Esophagus squamous epithelium (tissue), 5 donors: ENCODE measurements around the gene DUSP6. TPM values are rescaled to one million over a fixed set of nuclear protein-coding genes. Genes with fewer than 3 reads are reported as not detected.

Source experiments
- DNase-seq: peaks from one replicate; lab custom pipeline; 2025; lab: John Stamatoyannopoulos, UW
- H3K27ac ChIP-seq, 4 donors: fragments of 200-600 bp; sonication (generic); one replicate each; pipeline ENCODE4 v1.5.1; 2016 to 2019; ENCODE audit warnings: mild to moderate bottlenecking in 1 of 4
- H3K27me3 ChIP-seq, 4 donors: fragments of 200-600 bp; sonication (generic); 1 replicate in 3 of 4; 2 replicates in 1 of 4; pipeline versions ENCODE4 v1.5.1 to v1.6.0; 2017 to 2021; ENCODE audit warnings: antibody characterized with exemption in 1 of 4
- H3K36me3 ChIP-seq, 3 donors: fragments of 200-600 bp; sonication (generic); one replicate each; pipeline ENCODE4 v1.5.1; 2016 to 2019
- H3K4me1 ChIP-seq, 3 donors: fragments of 200-600 bp; sonication (generic); one replicate each; pipeline ENCODE4 v1.5.1; 2017 to 2019
- H3K4me3 ChIP-seq, 4 donors: fragments of 200-600 bp; sonication (generic); 1 replicate in 3 of 4; 2 replicates in 1 of 4; pipeline ENCODE4 v1.5.1; 2016 to 2019; ENCODE audit warnings: mild to moderate bottlenecking in 2 of 4, moderate library complexity in 1 of 4
- H3K9me3 ChIP-seq, 3 donors: fragments of 200-600 bp; sonication (generic); one replicate each; pipeline ENCODE4 v1.5.1; 2016 to 2019
- POLR2A ChIP-seq, 4 donors: fragments of 450-650 bp; IDR thresholded peaks; one replicate each; pipeline ENCODE4 v1.6.1; 2017; ENCODE audit warnings: antibody characterized with exemption in 4 of 4, mild to moderate bottlenecking in 4 of 4, moderate library complexity in 3 of 4
- WGBS, 2 donors: methylation state at CpG; one replicate each; pipeline ENCODE4 v1.1.5; 2018; 5-methylcytosine and 5-hydroxymethylcytosine counted together
- intact Hi-C: fragments of 100-400 bp; cut with DNase I; formaldehyde crosslinking; loops from one replicate; pipeline ENCODE4 v1.15.0; 2022
- total RNA-seq, 4 donors: library from RNA; depleted of rRNA; stranded (reverse); fragments of >200 nt; gene quantifications; one replicate each; pipeline ENCODE4 v1.1.0, GENCODE V29; 2016
- TF ChIP-seq, protein P1 (sequence below), 6 experiments: fragments of 450-650 bp in 4 of 6; fragments of 200-600 bp in 2 of 6; sonication (generic) in 2 of 6; IDR thresholded peaks; one replicate each; pipeline ENCODE4 v1.5.1; 2016 to 2019; ENCODE audit warnings: antibody characterized with exemption in 6 of 6, mild to moderate bottlenecking in 4 of 6, moderate library complexity in 4 of 6
- donor health status: DM: yes; HTN: yes; CAD: no.

DUSP6 gene, protein sequence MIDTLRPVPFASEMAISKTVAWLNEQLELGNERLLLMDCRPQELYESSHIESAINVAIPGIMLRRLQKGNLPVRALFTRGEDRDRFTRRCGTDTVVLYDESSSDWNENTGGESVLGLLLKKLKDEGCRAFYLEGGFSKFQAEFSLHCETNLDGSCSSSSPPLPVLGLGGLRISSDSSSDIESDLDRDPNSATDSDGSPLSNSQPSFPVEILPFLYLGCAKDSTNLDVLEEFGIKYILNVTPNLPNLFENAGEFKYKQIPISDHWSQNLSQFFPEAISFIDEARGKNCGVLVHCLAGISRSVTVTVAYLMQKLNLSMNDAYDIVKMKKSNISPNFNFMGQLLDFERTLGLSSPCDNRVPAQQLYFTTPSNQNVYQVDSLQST
- 10 to 100 TPM; 17.6 to 30.4 (median 24.9) TPM for total RNA-seq

- intact Hi-C loops, result loop anchor here (10.0 kb wide), 2 partner anchors 102 to 128 kb away; no protein-coding TSS in a partner anchor
- 0 to 1% methylated on average over 29 to 32 of the region's 34 CpGs for WGBS, 2 donors
- peak within 1 kb of the TSS; percentile 97 to 99 (median 98) for H3K27ac ChIP-seq
- H3K27me3 ChIP-seq, result no peaks in the 10 kb centered on the region
- H3K4me3 ChIP-seq, result peak within 1 kb of the TSS; percentile 55 to 91 (median 80)
- peak in 2 of 4 donors; percentile 78 to 93 for TF ChIP-seq POLR2A (IDR thresholded peaks at IDR 0.05)
- TF ChIP-seq, protein P1, sequence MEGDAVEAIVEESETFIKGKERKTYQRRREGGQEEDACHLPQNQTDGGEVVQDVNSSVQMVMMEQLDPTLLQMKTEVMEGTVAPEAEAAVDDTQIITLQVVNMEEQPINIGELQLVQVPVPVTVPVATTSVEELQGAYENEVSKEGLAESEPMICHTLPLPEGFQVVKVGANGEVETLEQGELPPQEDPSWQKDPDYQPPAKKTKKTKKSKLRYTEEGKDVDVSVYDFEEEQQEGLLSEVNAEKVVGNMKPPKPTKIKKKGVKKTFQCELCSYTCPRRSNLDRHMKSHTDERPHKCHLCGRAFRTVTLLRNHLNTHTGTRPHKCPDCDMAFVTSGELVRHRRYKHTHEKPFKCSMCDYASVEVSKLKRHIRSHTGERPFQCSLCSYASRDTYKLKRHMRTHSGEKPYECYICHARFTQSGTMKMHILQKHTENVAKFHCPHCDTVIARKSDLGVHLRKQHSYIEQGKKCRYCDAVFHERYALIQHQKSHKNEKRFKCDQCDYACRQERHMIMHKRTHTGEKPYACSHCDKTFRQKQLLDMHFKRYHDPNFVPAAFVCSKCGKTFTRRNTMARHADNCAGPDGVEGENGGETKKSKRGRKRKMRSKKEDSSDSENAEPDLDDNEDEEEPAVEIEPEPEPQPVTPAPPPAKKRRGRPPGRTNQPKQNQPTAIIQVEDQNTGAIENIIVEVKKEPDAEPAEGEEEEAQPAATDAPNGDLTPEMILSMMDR (IDR thresholded peaks at IDR 0.05), result no peak
- peaks cover 0 to 10% (median 7%) of the 10 kb centered on the region in 3 donors for H3K36me3 ChIP-seq
- H3K4me1 ChIP-seq, result peaks cover 19 to 88% (median 22%) of the 10 kb centered on the region in 3 donors
- DNase-seq, result peak; percentile 80
- H3K9me3 ChIP-seq, result no peaks in the 10 kb centered on the region
Observed at GRCh38 chr12:89352492-89353187, at the start of gene DUSP6. TSS of gene DUSP6 (minus strand) at chr12:89352501. CDS start at chr12:89352039, 462 bp downstream.

GRCh38 chr12:89401433-89402058 is 49.2 kb upstream of the DUSP6 start:
- Histone ChIP-seq H3K9me3 (no peaks in the 10 kb centered on the region), H3K27me3 (no peaks in the 10 kb centered on the region), H3K36me3 (no peaks in the 10 kb centered on the region), H3K4me1 (no peaks in the 10 kb centered on the region), H3K4me3 (no peak overlapping the region), H3K27ac (no peak overlapping the region)
- DNase-seq, result no peak
- intact Hi-C loops, result no loop called here
- no peak for TF ChIP-seq POLR2A (IDR thresholded peaks at IDR 0.05)
- TF ChIP-seq, protein P1 (IDR thresholded peaks at IDR 0.05), result no peak
- WGBS, 2 donors, result 83 to 86% methylated on average over 3 of the region's 3 CpGs

DNA sequence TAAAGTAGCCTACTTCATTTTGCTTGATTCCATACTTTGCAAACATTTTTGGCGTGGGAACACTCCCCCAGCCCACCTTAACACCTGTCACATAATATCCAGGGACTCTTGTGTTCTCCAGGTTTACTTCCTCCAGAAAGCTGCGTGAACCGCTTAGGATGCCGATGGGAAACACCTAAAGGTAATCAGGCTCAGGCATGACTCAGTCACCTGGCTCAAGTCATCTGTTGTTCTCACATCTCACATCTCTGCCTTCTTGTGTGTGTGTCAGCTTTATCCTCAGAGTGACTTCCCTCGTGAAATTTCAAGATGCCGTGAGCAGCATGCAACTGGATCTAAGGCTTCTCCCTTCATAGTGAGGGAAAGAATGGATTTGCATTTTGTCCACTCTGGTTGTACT is 48.1 kb upstream of the DUSP6 start:
- Histone ChIP-seq H3K9me3 (no peaks in the 10 kb centered on the region), H3K4me1 (no peaks in the 10 kb centered on the region), H3K36me3 (no peaks in the 10 kb centered on the region), H3K4me3 (no peak overlapping the region), H3K27me3 (no peaks in the 10 kb centered on the region), H3K27ac (no peak overlapping the region)
- WGBS, 2 donors, result 70 to 72% methylated on average over 5 to 6 of the region's 6 CpGs
- no peak for DNase-seq
- intact Hi-C loops, result no loop called here
- TF ChIP-seq POLR2A (IDR thresholded peaks at IDR 0.05), result no peak
- TF ChIP-seq, protein P1 (IDR thresholded peaks at IDR 0.05), result no peak

- Histone ChIP-seq H3K27ac (no peak overlapping the region), H3K36me3 (no peaks in the 10 kb centered on the region), H3K9me3 (no peaks in the 10 kb centered on the region), H3K4me1 (peaks cover 0 to 8% (median 0%) of the 10 kb centered on the region in 3 donors), H3K27me3 (no peaks in the 10 kb centered on the region), H3K4me3 (no peak overlapping the region)
- 74 to 89% methylated on average over 4 of the region's 4 CpGs for WGBS, 2 donors
- DNase-seq, result no peak
- TF ChIP-seq, protein P1 (IDR thresholded peaks at IDR 0.05), result no peak
- TF ChIP-seq POLR2A (IDR thresholded peaks at IDR 0.05), result no peak
- intact Hi-C loops, result no loop called here
Observed at GRCh38 chr12:89395712-89396111, 43.4 kb upstream of the DUSP6 start.
